Parathyroid adenoma (tissue), 2 donors: ENCODE results near the gene PTPRM.

Experiments
- H2AFZ ChIP-seq: fragments of 300-600 bp; sonication (generic); one replicate; pipeline ENCODE4 v1.7.0; 2017; ENCODE audit warnings: antibody characterized with exemption, mild to moderate bottlenecking
- H3K27ac ChIP-seq: fragments of 300-600 bp; sonication (generic); one replicate; pipeline ENCODE4 v1.7.0; 2017
- H3K27me3 ChIP-seq: fragments of 300-600 bp; sonication (generic); one replicate; pipeline ENCODE4 v1.7.0; 2017; ENCODE audit warnings: low read length; ENCODE audit not compliant: control insufficient read depth, insufficient read depth
- H3K36me3 ChIP-seq: fragments of 300-600 bp; sonication (generic); one replicate; pipeline ENCODE4 v1.7.0; 2017; ENCODE audit warnings: low read length; ENCODE audit not compliant: control insufficient read depth, insufficient read depth
- H3K4me1 ChIP-seq: fragments of 300-600 bp; sonication (generic); one replicate; pipeline ENCODE4 v1.7.0; 2017; ENCODE audit warnings: control low read depth
- H3K4me2 ChIP-seq: fragments of 300-600 bp; sonication (generic); one replicate; pipeline ENCODE4 v1.7.0; 2017; ENCODE audit warnings: low read length
- H3K4me3 ChIP-seq: fragments of 300-600 bp; sonication (generic); one replicate; pipeline ENCODE4 v1.7.0; 2017; ENCODE audit warnings: low read depth, low read length
- H3K79me2 ChIP-seq: fragments of 300-600 bp; sonication (generic); one replicate; pipeline ENCODE4 v1.7.0; 2017; ENCODE audit warnings: control low read depth
- H3K9ac ChIP-seq: fragments of 300-600 bp; sonication (generic); one replicate; pipeline ENCODE4 v1.7.0; 2017; ENCODE audit warnings: mild to moderate bottlenecking
- H3K9me3 ChIP-seq: fragments of 300-600 bp; sonication (generic); one replicate; pipeline ENCODE4 v1.7.0; 2017; ENCODE audit warnings: low read length; ENCODE audit not compliant: control insufficient read depth
- TF ChIP-seq, protein P1 (sequence below): fragments of 300-600 bp; sonication (generic); IDR thresholded peaks from one replicate; pipeline ENCODE4 v1.7.0; 2017; ENCODE audit warnings: antibody characterized with exemption, mild to moderate bottlenecking
- donor health status: primary hyperparathyroidism.

Gene PTPRM

DNA sequence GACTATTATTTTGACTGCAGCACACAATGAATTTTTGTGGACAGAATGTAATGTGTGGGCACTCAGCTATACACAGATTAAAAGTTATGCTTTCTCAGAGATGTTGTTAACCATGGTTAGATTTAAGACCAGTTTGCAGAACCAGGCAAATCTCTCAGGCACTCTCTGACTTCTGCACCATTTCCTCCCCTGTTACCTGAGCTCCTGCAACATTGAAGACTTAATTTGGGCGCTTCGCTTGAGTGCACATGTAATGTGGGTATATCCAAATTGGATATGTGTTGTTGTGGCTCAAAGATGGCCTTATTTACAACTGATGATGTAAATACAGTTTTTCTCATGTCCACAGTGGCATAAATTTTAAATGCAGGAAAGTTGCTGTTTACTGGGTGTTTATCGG lies 469.4 kb downstream of the PTPRM start:
- Histone ChIP-seq H3K9me3 (no peaks in the 10 kb centered on the region), H3K79me2 (no peaks in the 10 kb centered on the region), H2AFZ (no peak overlapping the region), H3K36me3 (no peaks in the 10 kb centered on the region), H3K9ac (no peak overlapping the region), H3K4me3 (no peak overlapping the region), H3K27me3 (no peaks in the 10 kb centered on the region), H3K4me2 (no peak overlapping the region), H3K4me1 (peaks cover 4% of the 10 kb centered on the region), H3K27ac (no peak overlapping the region)
- TF ChIP-seq, protein P1, sequence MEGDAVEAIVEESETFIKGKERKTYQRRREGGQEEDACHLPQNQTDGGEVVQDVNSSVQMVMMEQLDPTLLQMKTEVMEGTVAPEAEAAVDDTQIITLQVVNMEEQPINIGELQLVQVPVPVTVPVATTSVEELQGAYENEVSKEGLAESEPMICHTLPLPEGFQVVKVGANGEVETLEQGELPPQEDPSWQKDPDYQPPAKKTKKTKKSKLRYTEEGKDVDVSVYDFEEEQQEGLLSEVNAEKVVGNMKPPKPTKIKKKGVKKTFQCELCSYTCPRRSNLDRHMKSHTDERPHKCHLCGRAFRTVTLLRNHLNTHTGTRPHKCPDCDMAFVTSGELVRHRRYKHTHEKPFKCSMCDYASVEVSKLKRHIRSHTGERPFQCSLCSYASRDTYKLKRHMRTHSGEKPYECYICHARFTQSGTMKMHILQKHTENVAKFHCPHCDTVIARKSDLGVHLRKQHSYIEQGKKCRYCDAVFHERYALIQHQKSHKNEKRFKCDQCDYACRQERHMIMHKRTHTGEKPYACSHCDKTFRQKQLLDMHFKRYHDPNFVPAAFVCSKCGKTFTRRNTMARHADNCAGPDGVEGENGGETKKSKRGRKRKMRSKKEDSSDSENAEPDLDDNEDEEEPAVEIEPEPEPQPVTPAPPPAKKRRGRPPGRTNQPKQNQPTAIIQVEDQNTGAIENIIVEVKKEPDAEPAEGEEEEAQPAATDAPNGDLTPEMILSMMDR: no peak

DNA sequence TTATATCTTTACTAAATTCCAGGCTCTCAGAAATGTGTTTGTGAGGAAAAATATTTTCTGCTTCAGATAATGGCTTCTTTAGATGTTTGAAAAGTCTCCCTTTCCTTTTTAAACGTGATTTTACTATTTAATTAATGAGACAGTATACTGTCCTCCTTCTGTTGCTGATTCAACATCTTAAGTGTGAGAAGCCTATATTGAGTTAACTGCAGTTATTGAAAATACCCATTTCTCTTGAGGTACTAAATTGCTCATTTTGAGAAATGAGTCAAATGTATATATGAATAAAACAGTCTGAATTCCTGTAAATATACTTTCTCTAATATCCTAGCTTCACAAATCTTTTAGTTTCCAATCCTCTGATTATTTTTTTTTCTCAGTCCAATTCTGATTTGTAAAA lies 470.2 kb downstream of the PTPRM start:
- TF ChIP-seq, protein P1: no peak
- H3K79me2 ChIP-seq: no peaks in the 10 kb centered on the region
- H3K36me3 ChIP-seq: no peaks in the 10 kb centered on the region
- peaks cover 4% of the 10 kb centered on the region for H3K4me1 ChIP-seq
- H2AFZ ChIP-seq: no peak overlapping the region
- H3K27me3 ChIP-seq: no peaks in the 10 kb centered on the region
- H3K9ac ChIP-seq: no peak overlapping the region
- no peak overlapping the region for H3K4me2 ChIP-seq
- H3K9me3 ChIP-seq: no peaks in the 10 kb centered on the region
- no peak overlapping the region for H3K27ac ChIP-seq
- no peak overlapping the region for H3K4me3 ChIP-seq

DNA sequence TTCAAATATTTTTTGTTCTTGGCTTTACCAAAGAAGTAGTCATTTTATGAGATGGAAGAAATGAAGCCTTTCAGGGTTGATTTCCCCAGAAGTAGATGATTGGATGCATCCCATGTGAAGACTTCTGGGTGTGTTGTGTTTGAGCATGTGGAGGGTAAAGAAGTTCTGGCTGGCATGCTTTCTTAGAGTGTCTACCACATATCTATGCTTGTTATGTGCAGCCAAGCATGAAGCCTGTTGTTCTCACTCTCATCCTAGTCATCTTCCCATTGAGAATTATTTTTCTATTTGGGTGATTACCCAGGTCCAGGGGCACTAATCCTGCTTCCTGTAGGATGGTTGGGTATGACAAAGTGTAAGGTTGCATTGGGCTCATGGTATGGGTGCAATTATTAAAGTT lies 472.9 kb downstream of the PTPRM start:
- Histone ChIP-seq H3K4me3 (no peak overlapping the region), H3K9ac (no peak overlapping the region), H3K27me3 (no peaks in the 10 kb centered on the region), H2AFZ (no peak overlapping the region), H3K79me2 (no peaks in the 10 kb centered on the region), H3K27ac (no peak overlapping the region), H3K4me2 (no peak overlapping the region), H3K9me3 (no peaks in the 10 kb centered on the region), H3K36me3 (no peaks in the 10 kb centered on the region), H3K4me1 (peaks cover 4% of the 10 kb centered on the region)
- TF ChIP-seq, protein P1: no peak

DNA sequence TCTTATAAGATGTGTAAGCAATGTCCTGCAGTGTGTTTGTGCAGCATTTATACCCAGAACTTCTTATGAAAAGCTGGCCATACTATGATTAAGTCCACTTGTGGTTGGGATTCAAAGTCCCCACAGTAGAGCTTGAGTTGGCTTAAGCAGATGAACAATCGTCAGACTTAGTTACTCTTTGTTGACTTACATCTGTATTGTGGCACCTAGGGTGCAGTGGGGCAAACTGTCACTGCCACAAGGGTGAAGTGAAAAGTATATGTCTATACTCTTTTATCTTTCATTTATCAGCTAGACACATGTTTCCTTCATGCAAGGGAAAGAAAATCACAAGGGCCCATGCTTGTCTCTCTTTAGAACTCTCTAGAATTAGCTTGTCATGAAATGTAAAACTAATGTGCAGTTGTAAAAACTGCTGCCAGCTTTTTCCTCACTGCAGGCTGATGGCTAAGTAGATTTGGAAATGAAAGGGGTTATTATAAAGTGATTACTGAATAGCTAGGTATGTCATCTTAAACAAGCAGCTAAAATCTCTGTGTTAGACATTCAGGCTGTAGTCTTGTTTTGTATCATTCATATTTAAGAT lies 474.5 kb downstream of the PTPRM start:
- Histone ChIP-seq H3K79me2 (no peaks in the 10 kb centered on the region), H3K27me3 (no peaks in the 10 kb centered on the region), H3K4me3 (no peak overlapping the region), H3K9ac (no peak overlapping the region), H3K36me3 (no peaks in the 10 kb centered on the region), H3K9me3 (no peaks in the 10 kb centered on the region), H3K4me2 (no peak overlapping the region), H2AFZ (no peak overlapping the region), H3K27ac (no peak overlapping the region), H3K4me1 (peaks cover 3% of the 10 kb centered on the region)
- TF ChIP-seq, protein P1: no peak

DNA sequence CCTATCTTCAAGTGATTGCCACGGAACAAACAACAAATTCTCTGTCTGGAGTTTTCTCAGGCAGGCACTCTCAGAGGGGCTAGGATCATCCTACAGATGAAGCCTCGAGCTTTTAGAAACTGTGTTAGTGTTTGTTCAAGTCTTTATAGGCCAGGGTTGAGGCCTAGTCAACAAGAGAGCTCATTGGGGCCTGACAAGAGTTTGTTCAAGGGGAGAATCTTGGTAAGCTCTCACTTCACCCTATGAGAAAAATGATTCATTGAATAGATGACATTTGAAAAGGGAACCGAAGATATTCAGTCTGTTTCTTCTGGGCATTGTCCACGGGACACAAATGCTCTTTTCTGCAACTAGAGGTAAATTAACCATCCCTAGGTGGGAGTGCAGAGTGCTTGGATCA lies 476.9 kb downstream of the PTPRM start:
- no peaks in the 10 kb centered on the region for H3K36me3 ChIP-seq
- H3K9ac ChIP-seq: no peak overlapping the region
- TF ChIP-seq, protein P1: no peak
- no peaks in the 10 kb centered on the region for H3K4me1 ChIP-seq
- H3K4me3 ChIP-seq: no peak overlapping the region
- no peaks in the 10 kb centered on the region for H3K9me3 ChIP-seq
- H3K27me3 ChIP-seq: no peaks in the 10 kb centered on the region
- H2AFZ ChIP-seq: no peak overlapping the region
- no peak overlapping the region for H3K4me2 ChIP-seq
- H3K27ac ChIP-seq: no peak overlapping the region
- no peaks in the 10 kb centered on the region for H3K79me2 ChIP-seq
